ENCODE measurements around the gene LSAMP.

GRCh38 chr3:116028157-116028556, 417.1 kb downstream of the LSAMP start:
- TF ChIP-seq CTCF (IDR thresholded peaks at IDR 0.05; ENCODE audit: borderline replicate concordance, extremely low read depth, low read length, poor library complexity, severe bottlenecking), result no peak
- TF ChIP-seq EZH2 (IDR thresholded peaks at IDR 0.05; ENCODE audit: borderline replicate concordance, low read depth, low read length, severe bottlenecking), result no peak

All from DND-41 (cell line).